Naive B cell (primary cell): ENCODE data around the gene FAM184B. TPM values are rescaled to one million over a fixed set of nuclear protein-coding genes. Genes with fewer than 3 reads are reported as not detected.
"Not testable (repeated sequence)": the region's sequence is repeated elsewhere in the genome, so short reads cannot be mapped to it uniquely, and the experiment has no call there.

Source experiments
- ATAC-seq, 2 donors: fragments of 150-1000 bp; cut with Tn5 transposase; 2 replicates each; pipeline ENCODE4 v1.10.0; 2021; ENCODE audit warnings: low read depth in 2 of 2, mild to moderate bottlenecking in 2 of 2, moderate library complexity in 2 of 2
- DNase-seq: peaks from one replicate; pipeline ENCODE4 v3.0.0; 2022
- H3K27ac Mint-ChIP-seq, 6 donors: one replicate each; pipeline ENCODE4 v1.8.0; 2020 to 2022; ENCODE audit warnings: mild to moderate bottlenecking in 6 of 6, mixed read lengths in 6 of 6, moderate library complexity in 5 of 6, inconsistent platforms in 2 of 6
- H3K27me3 Mint-ChIP-seq, 3 donors: one replicate each; pipeline ENCODE4 v1.8.0; 2021 to 2022; ENCODE audit warnings: mixed read lengths in 3 of 3, mild to moderate bottlenecking in 1 of 3
- H3K36me3 Mint-ChIP-seq, 2 donors: one replicate each; pipeline ENCODE4 v1.8.0; 2020 to 2022; ENCODE audit warnings: mixed read lengths in 2 of 2, inconsistent platforms in 1 of 2, mild to moderate bottlenecking in 1 of 2
- H3K4me1 Mint-ChIP-seq, 3 donors: one replicate each; pipeline ENCODE4 v1.8.0; 2020 to 2022; ENCODE audit warnings: mixed read lengths in 3 of 3, inconsistent platforms in 1 of 3, mild to moderate bottlenecking in 1 of 3, moderate library complexity in 1 of 3
- H3K4me3 Mint-ChIP-seq, 8 donors: one replicate each; pipeline ENCODE4 v1.8.0; 2020 to 2022; ENCODE audit warnings: mild to moderate bottlenecking in 8 of 8, mixed read lengths in 8 of 8, moderate library complexity in 8 of 8, inconsistent platforms in 2 of 8
- H3K9me3 Mint-ChIP-seq, 7 donors: one replicate each; pipeline ENCODE4 v1.8.0; 2020 to 2022; ENCODE audit warnings: mixed read lengths in 7 of 7, mild to moderate bottlenecking in 5 of 7, inconsistent platforms in 2 of 7, moderate library complexity in 1 of 7
- polyA plus RNA-seq, 6 donors: library from polyadenylated mRNA; unstranded; fragments of 300-500 nt; fragmentation: Illumina TruSeq; gene quantifications; one replicate each; pipeline ENCODE4 v1.2.3, GENCODE V29; 2021; ENCODE audit warnings: low read depth in 6 of 6

FAM184B gene
- polyA plus RNA-seq, 6 donors from 2014 or later, result not detected

DNA sequence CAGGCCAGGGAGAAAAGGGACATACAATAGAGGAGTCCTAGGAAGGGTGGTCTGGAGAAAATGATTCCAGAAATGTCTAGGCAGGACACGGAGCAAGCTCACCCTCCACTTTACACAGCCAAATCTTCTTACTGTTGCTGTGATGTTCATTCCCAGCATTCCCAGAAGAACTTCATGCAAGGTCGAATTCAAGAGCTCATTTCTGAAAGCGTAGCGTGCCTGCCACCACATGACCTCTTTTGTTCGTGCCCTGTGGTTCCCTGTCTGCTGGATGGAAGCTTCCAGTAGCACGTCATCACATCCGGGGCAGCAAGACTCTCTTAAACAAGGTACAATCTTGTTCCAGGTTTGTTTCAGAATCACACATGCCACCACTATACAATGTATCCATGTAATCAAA lies 57.8 kb downstream of the FAM184B start:
- no peak for DNase-seq
- Mint-ChIP-seq H3K36me3 (peaks cover 5 to 7% of the 10 kb centered on the region in 2 donors), H3K27ac (no peak overlapping the region), H3K4me1 (no peaks in the 10 kb centered on the region), H3K27me3 (peaks cover 5 to 6% (median 6%) of the 10 kb centered on the region in 3 donors), H3K4me3 (no peak overlapping the region), H3K9me3 (peaks cover 0 to 17% (median 9%) of the 10 kb centered on the region in 7 donors)
- ATAC-seq, result no peak

DNA sequence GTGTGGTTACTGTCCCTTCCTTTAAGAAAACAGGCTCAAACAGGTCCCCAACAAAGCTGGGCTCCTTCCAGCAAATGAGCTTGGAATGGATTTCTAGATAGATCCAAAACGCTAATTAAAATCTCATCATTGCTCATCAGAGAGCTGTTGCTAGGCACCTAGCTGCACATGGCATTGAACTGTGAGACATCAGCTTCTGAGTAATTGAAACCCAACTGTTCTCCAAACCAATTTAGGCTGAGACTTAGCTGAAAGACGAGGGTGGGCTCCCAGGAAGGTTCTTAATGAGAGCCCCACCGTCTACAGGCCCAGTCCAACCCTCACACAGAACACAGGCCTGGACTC lies 59.1 kb downstream of the FAM184B start:
- Mint-ChIP-seq H3K36me3 (no peaks in the 10 kb centered on the region), H3K27ac (no peak overlapping the region), H3K4me1 (no peaks in the 10 kb centered on the region), H3K9me3 (peaks cover 0 to 9% (median 2%) of the 10 kb centered on the region in 7 donors), H3K27me3 (peaks cover 4 to 10% (median 7%) of the 10 kb centered on the region in 3 donors), H3K4me3 (no peak overlapping the region)
- no peak for DNase-seq
- ATAC-seq, result no peak

DNA sequence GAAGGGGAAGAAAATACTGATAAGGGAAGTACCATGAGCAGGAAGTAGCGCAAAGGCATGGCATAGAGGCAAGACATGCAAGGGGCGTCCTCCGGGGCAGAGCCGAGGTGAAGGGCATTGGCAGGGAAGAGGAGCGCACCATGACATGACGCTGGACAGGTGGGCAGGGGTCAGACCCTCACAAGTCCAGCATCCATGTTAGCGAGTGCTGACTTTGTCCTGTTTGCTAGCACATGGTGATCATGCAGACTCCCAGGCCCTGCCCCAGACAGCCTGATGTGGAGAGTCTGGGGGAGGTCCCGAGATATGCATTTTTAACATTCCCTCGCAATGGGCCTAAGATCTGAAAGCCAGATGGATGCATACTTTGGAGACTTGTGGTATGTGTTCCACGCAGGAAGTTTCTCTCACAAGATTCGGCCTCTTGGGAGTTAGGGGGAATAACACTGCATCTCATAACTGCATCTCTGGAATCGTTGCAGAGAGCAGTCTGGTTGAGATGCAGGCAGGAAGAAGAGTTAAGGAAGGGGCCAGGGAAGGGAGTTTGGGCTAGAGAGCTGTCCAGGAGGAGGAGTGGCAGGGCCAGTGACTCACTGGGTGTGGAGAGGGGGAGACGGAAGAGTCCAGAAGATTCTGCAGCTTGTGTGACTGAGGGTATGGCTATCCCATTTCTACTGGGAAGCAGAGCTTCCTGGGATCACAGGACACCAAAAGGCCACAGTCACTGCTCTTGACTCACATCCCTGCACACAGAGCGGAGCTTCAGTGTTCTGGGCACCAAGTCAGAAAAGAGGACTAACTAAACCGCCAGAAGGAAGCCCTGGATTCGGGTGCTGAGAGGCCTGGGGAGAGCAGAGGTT lies 59.7 kb downstream of the FAM184B start:
- ATAC-seq (no peak), DNase-seq (no peak)
- H3K4me1 Mint-ChIP-seq, result no peaks in the 10 kb centered on the region
- H3K27ac Mint-ChIP-seq, result no peak overlapping the region
- H3K9me3 Mint-ChIP-seq, result peaks cover 0 to 3% (median 0%) of the 10 kb centered on the region in 7 donors
- H3K27me3 Mint-ChIP-seq, result peaks cover 0 to 10% (median 10%) of the 10 kb centered on the region in 3 donors
- no peak overlapping the region for H3K4me3 Mint-ChIP-seq
- H3K36me3 Mint-ChIP-seq, result no peaks in the 10 kb centered on the region

DNA sequence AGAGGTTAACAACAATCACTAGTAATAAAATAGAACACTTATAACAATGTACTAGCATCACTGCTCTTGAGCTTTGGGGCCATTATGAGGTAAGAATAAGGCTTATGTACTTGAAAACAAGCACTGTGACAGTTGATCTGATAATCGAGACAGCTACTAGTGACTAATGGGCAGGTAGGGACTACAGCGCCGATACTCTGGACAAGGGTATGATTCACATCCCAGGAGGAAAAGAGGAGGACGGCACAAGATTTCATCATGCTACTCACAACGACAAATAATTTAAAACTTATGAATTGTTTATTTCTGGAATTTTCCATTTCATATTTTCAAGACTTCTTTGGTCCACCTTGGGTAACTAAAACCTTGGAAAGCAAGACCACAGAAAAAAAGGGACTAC lies 62.3 kb downstream of the FAM184B start:
- no peak overlapping the region for H3K27ac Mint-ChIP-seq
- DNase-seq (no peak), ATAC-seq (no peak)
- H3K36me3 Mint-ChIP-seq, result no peaks in the 10 kb centered on the region
- no peaks in the 10 kb centered on the region for H3K4me1 Mint-ChIP-seq
- peaks cover 0 to 5% (median 5%) of the 10 kb centered on the region in 3 donors for H3K27me3 Mint-ChIP-seq
- H3K9me3 Mint-ChIP-seq, result no peaks in the 10 kb centered on the region
- H3K4me3 Mint-ChIP-seq, result no peak overlapping the region

DNA sequence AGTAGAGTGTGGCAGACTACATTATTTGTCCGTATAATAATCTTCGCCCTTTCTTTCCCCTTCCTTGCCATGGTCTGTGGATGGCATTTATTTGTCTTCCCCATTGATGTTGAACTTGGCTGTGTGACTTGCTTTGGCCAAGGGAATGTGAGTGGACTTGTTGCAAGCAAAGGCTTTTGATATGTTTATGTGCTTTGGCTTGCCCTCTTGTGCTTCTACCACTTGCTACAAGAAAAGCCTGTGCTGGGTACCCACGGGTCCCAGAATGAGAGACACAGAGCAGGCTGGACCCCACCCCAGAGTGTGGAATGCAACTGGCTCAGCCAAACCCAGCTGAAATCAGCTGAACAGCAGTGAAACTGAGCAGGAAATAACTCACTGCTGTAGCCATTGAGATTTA lies 63.0 kb downstream of the FAM184B start:
- ATAC-seq (no peak), DNase-seq (no peak)
- H3K4me1 Mint-ChIP-seq, result no peaks in the 10 kb centered on the region
- H3K27me3 Mint-ChIP-seq, result peaks cover 0 to 5% (median 5%) of the 10 kb centered on the region in 3 donors
- no peaks in the 10 kb centered on the region for H3K36me3 Mint-ChIP-seq
- no peaks in the 10 kb centered on the region for H3K9me3 Mint-ChIP-seq
- no peak overlapping the region for H3K27ac Mint-ChIP-seq
- H3K4me3 Mint-ChIP-seq, result no peak overlapping the region

DNA sequence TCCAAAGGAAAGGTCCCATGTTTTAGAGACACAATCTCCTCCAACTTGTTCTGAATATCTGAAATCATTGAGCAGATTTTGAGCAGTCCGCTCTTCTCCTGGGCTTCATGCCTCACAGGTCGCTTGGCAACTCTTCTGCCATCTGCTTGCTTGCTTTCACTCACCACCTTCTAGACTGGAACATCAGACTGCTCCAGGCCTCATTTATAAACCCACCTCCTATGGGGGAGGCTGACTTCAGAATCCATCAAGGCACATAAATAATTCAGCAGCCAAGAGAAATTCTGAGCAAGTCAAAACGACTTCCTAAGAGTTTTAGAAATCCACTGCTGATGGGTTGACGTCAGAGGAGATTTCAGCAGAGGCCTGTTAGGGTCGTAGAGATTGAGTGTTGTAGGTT lies 64.1 kb downstream of the FAM184B start:
- H3K36me3 Mint-ChIP-seq, result no peaks in the 10 kb centered on the region
- no peaks in the 10 kb centered on the region for H3K4me1 Mint-ChIP-seq
- peaks cover 0 to 5% (median 5%) of the 10 kb centered on the region in 3 donors for H3K27me3 Mint-ChIP-seq

DNA sequence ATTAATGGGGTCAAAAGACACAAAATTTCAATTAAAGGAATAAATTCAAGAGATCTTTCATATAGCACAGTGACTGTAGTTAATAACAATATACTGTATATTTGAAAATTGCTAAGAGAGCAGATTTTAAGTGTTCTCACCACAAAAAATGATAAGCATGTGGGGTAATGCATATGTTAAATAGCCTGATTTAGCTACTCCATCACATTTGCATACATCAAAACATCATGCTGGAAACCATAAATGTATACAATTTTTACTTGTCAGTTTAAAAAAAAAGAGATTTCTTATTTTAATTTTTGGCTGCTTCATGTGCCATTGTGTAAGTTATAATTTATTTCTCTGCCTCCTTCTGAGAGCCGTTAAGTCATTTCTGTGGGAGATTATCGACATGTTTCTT lies 65.9 kb downstream of the FAM184B start:
- no peak for ATAC-seq
- no peak overlapping the region for H3K4me3 Mint-ChIP-seq
- no peak overlapping the region for H3K27ac Mint-ChIP-seq
- H3K27me3 Mint-ChIP-seq, result peaks cover 5 to 10% (median 5%) of the 10 kb centered on the region in 3 donors
- H3K4me1 Mint-ChIP-seq, result no peaks in the 10 kb centered on the region
- no peak for DNase-seq
- H3K36me3 Mint-ChIP-seq, result no peaks in the 10 kb centered on the region
- H3K9me3 Mint-ChIP-seq, result peaks cover 0 to 4% (median 0%) of the 10 kb centered on the region in 7 donors

More for the DNA sequence above, 64.1 kb downstream of the FAM184B start:
- no peak for DNase-seq
- Mint-ChIP-seq H3K4me3 (no peak overlapping the region), H3K9me3 (no peaks in the 10 kb centered on the region), H3K27ac (no peak overlapping the region)
- no peak for ATAC-seq

DNA sequence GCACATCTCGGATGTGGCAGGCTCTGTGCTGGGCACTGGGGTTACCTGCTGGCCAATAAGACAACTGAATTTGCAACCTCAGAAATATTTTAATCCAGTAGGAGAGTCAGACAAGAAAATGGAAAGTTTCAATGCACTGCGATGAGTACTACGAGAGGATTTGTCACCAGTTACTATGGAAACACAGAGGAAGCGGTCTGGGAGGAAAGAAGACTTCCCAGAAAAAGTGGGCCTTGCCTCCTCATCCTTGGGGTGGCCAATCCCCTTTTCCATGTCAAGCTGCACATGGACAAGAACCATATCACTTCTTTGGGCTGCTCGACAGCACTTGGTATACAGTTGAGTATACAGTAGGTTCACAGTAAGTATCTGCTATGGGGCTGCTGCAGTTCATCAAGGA lies 67.6 kb downstream of the FAM184B start:
- H3K27ac Mint-ChIP-seq, result no peak overlapping the region
- peaks cover 0 to 5% (median 0%) of the 10 kb centered on the region in 7 donors for H3K9me3 Mint-ChIP-seq
- no peaks in the 10 kb centered on the region for H3K36me3 Mint-ChIP-seq
- H3K4me3 Mint-ChIP-seq, result no peak overlapping the region
- no peaks in the 10 kb centered on the region for H3K4me1 Mint-ChIP-seq
- peaks cover 5 to 11% (median 9%) of the 10 kb centered on the region in 3 donors for H3K27me3 Mint-ChIP-seq
- ATAC-seq, result no peak
- DNase-seq, result no peak

DNA sequence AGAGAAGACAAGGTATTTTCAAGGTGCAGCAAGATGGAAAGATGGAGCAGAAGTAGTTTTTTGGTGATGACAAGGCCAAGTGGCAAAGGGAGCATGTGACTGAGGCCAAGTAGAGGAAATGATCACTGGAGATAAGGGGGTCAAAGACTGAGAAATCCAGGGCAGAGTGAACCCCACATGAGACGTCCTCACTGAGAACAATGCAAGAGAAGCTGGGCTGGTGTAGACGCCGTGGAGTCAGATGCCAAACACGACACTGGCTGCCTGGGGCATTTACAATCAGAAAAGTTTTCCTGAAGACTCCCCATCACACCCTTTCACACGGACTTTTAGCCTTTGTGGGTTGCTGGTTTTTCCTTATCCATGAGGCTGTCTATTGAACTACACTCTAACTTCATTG lies 69.3 kb downstream of the FAM184B start:
- H3K4me1 Mint-ChIP-seq, result no peaks in the 10 kb centered on the region
- H3K4me3 Mint-ChIP-seq, result no peak overlapping the region
- ATAC-seq, result no peak
- DNase-seq, result no peak
- H3K27me3 Mint-ChIP-seq, result peaks cover 2 to 9% (median 6%) of the 10 kb centered on the region in 3 donors
- peaks cover 0 to 5% (median 0%) of the 10 kb centered on the region in 7 donors for H3K9me3 Mint-ChIP-seq
- H3K27ac Mint-ChIP-seq, result no peak overlapping the region
- no peaks in the 10 kb centered on the region for H3K36me3 Mint-ChIP-seq

DNA sequence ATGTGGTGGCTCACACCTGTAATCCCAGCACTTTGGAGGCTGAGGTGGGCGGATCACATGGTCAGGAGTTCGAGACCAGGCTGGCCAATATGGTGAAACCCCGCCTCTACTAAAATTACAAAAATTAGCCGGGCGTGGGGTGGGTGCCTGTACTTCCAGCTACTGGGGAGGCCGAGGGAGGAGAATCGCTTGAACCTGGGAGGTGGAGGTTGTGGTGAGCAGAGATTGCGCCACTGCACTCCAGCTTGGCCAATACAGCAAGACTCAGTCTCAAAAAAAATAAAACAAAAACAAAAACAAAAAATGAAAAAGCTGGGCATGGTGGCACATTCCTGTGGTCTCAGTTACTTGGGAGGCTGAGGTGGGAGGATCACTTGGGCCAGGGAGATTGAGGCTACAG lies 70.2 kb downstream of the FAM184B start:
- not testable (repeated sequence) for H3K27me3 Mint-ChIP-seq, H3K4me3 Mint-ChIP-seq, DNase-seq, H3K27ac Mint-ChIP-seq, H3K36me3 Mint-ChIP-seq, H3K4me1 Mint-ChIP-seq, ATAC-seq, H3K9me3 Mint-ChIP-seq

DNA sequence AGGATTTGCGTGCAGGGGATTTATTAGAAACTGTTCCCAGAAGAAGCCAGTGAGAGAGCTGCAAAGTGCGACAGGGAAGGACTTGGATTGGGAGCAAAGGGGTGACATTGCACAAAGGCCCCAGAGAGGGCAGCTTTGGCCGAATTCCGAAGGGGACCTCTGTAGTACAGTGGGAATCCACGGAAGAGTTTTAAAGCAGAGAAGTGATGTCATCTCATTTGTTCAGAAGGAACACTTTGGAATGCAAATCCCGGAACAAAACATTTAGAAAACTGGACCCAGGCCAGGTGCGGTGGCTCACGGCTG lies 71.7 kb downstream of the FAM184B start:
- ATAC-seq (no peak), DNase-seq (no peak)
- no peak overlapping the region for H3K4me3 Mint-ChIP-seq
- H3K27ac Mint-ChIP-seq, result no peak overlapping the region
- H3K27me3 Mint-ChIP-seq, result peaks cover 5 to 9% (median 6%) of the 10 kb centered on the region in 3 donors
- peaks cover 0 to 5% (median 0%) of the 10 kb centered on the region in 7 donors for H3K9me3 Mint-ChIP-seq
- no peaks in the 10 kb centered on the region for H3K36me3 Mint-ChIP-seq
- no peaks in the 10 kb centered on the region for H3K4me1 Mint-ChIP-seq

DNA sequence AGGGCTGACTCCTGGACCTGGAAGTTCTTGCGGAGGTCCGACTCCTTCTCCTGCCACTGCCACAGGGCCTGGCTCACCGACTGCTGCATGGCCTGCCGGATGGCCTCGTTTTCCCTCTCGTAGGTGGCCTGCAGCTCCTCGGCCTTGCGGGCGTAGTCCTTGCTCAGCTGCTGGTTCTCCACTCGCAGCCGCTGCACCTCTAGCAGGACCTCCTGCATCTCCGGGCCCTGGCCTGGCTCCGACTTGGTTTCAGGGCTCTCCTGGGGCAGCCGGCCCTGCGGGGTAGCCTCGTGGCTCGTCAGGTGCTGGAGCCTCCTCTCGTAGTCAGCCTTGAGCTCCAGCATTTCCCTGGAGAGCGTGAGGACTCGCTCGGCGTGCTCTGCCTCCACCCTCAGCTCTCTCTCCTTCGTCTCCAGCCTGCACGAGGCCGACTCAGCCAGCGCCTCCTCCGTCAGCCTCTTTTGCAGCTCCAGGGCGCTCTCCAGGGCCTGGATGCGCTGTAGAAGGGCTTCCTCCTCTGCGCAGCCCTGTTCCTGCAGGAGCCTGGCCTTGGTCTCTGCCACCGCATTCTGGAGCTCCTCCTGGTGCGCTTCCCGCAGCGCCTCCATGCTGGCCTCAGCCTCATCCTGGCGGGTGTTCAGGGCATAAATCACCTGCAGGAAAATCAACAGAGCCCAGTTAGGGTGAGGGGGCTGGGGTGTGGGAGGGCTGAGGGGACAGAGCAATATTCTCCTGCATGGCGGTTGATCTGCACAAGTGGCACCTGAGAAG lies 72.2 kb downstream of the FAM184B start:
- DNase-seq (no peak), ATAC-seq (no peak)
- Mint-ChIP-seq H3K27ac (no peak overlapping the region), H3K4me1 (no peaks in the 10 kb centered on the region), H3K27me3 (peaks cover 6 to 10% (median 6%) of the 10 kb centered on the region in 3 donors), H3K4me3 (no peak overlapping the region), H3K9me3 (peaks cover 0 to 5% (median 0%) of the 10 kb centered on the region in 7 donors), H3K36me3 (no peaks in the 10 kb centered on the region)

DNA sequence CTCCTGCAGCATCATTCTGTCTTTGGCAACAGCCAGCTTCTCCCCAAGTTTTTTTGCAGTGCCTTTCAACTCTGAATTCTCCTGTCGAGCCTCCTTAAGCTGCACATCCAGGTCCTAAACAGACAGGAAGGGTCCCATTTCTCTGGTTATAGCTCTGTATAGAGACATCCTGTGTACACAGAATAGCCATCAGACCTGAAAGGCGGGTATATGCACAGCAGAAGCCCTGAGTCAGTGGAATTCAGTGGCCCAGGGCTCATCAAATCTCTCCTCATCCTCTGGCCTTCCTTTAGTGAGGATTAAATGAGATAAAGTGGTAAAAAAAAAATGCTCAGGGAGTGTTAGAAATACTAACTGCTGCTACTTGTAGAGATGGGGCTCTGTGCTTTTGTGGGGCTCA lies 73.8 kb downstream of the FAM184B start:
- DNase-seq (no peak), ATAC-seq (no peak)
- Mint-ChIP-seq H3K4me1 (no peaks in the 10 kb centered on the region), H3K27ac (peak overlapping the region in 1 of 6 donors; percentile 8), H3K4me3 (peak overlapping the region in 1 of 8 donors; percentile 58), H3K27me3 (peaks cover 6 to 15% (median 6%) of the 10 kb centered on the region in 3 donors), H3K9me3 (peaks cover 0 to 5% (median 0%) of the 10 kb centered on the region in 7 donors), H3K36me3 (no peaks in the 10 kb centered on the region)

DNA sequence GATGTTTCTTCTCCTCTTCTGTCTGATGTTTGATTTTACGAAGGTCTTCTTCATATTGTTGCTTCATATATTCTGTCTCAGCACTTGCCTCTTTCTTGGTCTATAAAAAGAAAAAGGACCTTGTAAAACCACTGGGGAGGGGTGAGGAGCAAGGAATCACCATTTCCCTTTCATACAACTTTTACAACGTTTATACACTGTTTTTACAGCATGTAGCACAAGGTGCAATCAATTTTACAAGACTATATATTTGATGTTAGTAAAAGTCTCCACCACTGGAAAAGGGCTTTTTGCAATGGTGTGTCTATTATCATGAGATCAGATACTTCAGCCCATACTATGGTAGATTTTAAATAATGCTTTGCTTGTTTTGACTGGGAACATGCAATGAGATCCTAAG lies 76.3 kb downstream of the FAM184B start:
- peaks cover 0 to 6% (median 6%) of the 10 kb centered on the region in 3 donors for H3K27me3 Mint-ChIP-seq
- peaks cover 0 to 6% (median 3%) of the 10 kb centered on the region in 7 donors for H3K9me3 Mint-ChIP-seq
- no peak overlapping the region for H3K4me3 Mint-ChIP-seq
- H3K36me3 Mint-ChIP-seq, result no peaks in the 10 kb centered on the region
- DNase-seq (no peak), ATAC-seq (no peak)
- H3K27ac Mint-ChIP-seq, result no peak overlapping the region
- no peaks in the 10 kb centered on the region for H3K4me1 Mint-ChIP-seq
